Thoracic aorta (tissue), 2 donors: ENCODE measurements around the gene CHL1. TPM values are rescaled to one million over a fixed set of nuclear protein-coding genes. Genes with fewer than 3 reads are reported as not detected.

Experiments used
- ATAC-seq: fragments of 150-250 bp; one replicate; pipeline ENCODE4 v1.8.0; 2017; ENCODE audit warnings: low read depth; ENCODE audit not compliant: insufficient number of reproducible peaks, low FRiP score
- DNase-seq: peaks from one replicate; pipeline ENCODE4 v3.0.0-alpha.2; 2020; ENCODE audit warnings: low spot score
- H3K27ac ChIP-seq, 2 donors: fragments of 200-600 bp; sonication (generic); 1 replicate in 1 of 2; 2 replicates in 1 of 2; pipeline ENCODE4 v1.5.1; 2016; ENCODE audit warnings: mild to moderate bottlenecking in 2 of 2, moderate library complexity in 2 of 2
- H3K27me3 ChIP-seq: fragments of 200-600 bp; sonication (generic); replicated peaks from 2 replicates; pipeline ENCODE4 v1.6.0; 2016; ENCODE audit warnings: mild to moderate bottlenecking; ENCODE audit not compliant: insufficient read depth
- H3K36me3 ChIP-seq: fragments of 200-600 bp; sonication (generic); one replicate; pipeline ENCODE4 v1.5.1; 2016
- H3K4me1 ChIP-seq, 2 donors: fragments of 200-600 bp; sonication (generic); 1 replicate in 1 of 2; 2 replicates in 1 of 2; pipeline versions ENCODE4 v1.5.1 to v1.6.0; 2016; ENCODE audit warnings: low read depth in 2 of 2, mild to moderate bottlenecking in 1 of 2; ENCODE audit not compliant: control insufficient read depth in 1 of 2
- H3K4me3 ChIP-seq: fragments of 200-600 bp; sonication (generic); 2 replicates; pipeline ENCODE4 v1.5.1; 2016; ENCODE audit warnings: mild to moderate bottlenecking
- H3K9me3 ChIP-seq: fragments of 200-600 bp; sonication (generic); 2 replicates; pipeline ENCODE4 v1.5.1; 2016
- total RNA-seq, 2 donors: library from RNA; depleted of rRNA; stranded (reverse); fragments of >200 nt; gene quantifications; one replicate each; pipeline versions ENCODE4 v1.1.0 to v1.2.3, GENCODE V29; 2016
- TF ChIP-seq, protein P1 (sequence below): fragments of 200-600 bp; sonication (generic); IDR thresholded peaks from one replicate; pipeline ENCODE4 v1.5.1; 2019; ENCODE audit warnings: antibody characterized with exemption

Gene CHL1
- total RNA-seq, 2 donors from 2014 or later = 2.0 to 7.5 TPM

DNA sequence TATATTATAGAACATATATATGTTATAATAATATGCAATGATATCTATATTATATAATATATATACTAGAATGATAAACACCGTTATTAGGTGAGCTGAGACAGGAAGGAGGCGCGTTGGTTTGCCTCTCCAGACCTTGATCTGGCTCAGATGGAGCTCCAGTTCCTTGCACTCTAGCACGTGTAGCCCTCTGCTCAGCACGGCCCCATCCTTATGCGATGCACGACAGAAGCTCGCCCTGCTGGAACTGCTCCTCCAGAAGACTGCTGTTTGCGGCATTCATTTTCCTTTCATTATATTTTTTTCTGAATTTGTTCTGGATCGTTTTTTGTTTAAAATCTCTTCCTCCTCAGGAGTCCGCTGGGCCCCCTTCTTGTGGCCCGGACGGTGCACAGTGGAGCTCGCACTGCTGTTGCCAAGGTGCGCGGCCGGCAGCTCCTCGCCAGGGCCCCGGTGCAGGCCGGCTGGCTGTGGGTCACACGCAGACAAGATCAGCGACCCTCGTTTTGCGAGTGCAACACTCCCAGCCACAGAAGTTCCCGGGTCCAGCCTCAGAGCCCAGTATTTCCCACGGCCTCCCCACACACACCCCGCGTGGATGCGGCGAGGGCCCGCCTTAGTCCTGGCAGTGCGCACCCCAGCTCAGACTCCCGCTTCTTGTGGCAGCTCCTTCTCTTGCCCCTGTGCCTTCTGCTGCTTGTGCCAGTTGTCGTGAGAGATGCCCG is 112.2 kb downstream of the CHL1 start:
- DNase-seq = no peak

DNA sequence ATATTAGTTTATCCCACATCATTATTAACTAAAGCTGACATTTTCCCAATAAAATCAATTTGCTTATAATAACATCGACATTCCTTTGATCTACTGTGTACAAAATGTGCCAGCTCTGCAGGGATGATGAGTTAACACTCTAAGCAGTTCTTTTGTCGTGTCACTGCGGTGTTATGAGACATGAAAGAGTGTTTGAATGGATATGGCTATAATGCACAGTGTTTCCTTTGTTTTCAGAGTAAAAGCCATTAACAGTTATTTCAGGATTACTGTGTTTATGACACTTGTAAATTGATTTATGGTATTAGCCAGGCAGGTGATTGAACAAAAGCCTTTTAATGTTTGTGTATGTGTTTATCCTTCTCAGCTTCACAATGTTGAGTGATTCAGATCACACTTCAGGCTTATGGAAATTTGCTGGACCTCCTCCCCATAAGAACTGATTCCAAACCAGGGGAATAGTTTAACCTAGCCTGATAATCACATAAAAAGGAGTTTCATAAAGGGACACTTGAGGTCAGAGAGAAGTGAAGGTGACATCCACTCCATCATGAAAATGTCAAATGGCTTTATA is 115.7 kb downstream of the CHL1 start:
- Histone ChIP-seq H3K36me3 (no peaks in the 10 kb centered on the region), H3K27me3 (no peaks in the 10 kb centered on the region), H3K4me1 (no peaks in the 10 kb centered on the region), H3K4me3 (no peak overlapping the region), H3K9me3 (no peaks in the 10 kb centered on the region), H3K27ac (no peak overlapping the region)
- ATAC-seq (no peak), DNase-seq (no peak)
- TF ChIP-seq, protein P1, sequence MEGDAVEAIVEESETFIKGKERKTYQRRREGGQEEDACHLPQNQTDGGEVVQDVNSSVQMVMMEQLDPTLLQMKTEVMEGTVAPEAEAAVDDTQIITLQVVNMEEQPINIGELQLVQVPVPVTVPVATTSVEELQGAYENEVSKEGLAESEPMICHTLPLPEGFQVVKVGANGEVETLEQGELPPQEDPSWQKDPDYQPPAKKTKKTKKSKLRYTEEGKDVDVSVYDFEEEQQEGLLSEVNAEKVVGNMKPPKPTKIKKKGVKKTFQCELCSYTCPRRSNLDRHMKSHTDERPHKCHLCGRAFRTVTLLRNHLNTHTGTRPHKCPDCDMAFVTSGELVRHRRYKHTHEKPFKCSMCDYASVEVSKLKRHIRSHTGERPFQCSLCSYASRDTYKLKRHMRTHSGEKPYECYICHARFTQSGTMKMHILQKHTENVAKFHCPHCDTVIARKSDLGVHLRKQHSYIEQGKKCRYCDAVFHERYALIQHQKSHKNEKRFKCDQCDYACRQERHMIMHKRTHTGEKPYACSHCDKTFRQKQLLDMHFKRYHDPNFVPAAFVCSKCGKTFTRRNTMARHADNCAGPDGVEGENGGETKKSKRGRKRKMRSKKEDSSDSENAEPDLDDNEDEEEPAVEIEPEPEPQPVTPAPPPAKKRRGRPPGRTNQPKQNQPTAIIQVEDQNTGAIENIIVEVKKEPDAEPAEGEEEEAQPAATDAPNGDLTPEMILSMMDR = no peak

More for the DNA sequence above, 112.2 kb downstream of the CHL1 start:
- Histone ChIP-seq H3K36me3 (no peaks in the 10 kb centered on the region), H3K9me3 (no peaks in the 10 kb centered on the region), H3K4me1 (no peaks in the 10 kb centered on the region), H3K27ac (no peak overlapping the region), H3K4me3 (no peak overlapping the region), H3K27me3 (no peaks in the 10 kb centered on the region)
- ATAC-seq = no peak
- TF ChIP-seq, protein P1 = no peak

DNA sequence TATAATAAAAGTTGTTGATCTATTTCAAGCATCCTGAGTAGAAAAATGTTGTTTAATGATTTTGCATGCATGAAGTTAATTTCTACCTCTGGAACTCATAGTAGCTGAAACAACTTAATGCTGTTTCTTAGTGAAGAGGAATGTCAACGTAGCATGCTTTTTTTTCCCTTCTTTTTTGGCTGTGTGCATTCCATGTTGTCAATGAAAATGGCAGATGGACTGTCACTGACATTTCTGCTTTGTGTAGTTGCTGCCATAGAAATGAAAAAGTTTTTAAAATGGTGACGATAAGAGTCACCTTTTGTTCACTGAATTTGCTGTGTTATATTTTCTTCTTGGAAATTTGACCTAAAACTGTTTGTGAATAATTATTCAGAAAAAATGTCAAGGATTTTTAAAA is 116.3 kb downstream of the CHL1 start:
- Histone ChIP-seq H3K4me3 (no peak overlapping the region), H3K27me3 (no peaks in the 10 kb centered on the region), H3K36me3 (no peaks in the 10 kb centered on the region), H3K4me1 (no peaks in the 10 kb centered on the region), H3K9me3 (no peaks in the 10 kb centered on the region), H3K27ac (no peak overlapping the region)
- ATAC-seq (no peak), DNase-seq (no peak)
- TF ChIP-seq, protein P1 = no peak

DNA sequence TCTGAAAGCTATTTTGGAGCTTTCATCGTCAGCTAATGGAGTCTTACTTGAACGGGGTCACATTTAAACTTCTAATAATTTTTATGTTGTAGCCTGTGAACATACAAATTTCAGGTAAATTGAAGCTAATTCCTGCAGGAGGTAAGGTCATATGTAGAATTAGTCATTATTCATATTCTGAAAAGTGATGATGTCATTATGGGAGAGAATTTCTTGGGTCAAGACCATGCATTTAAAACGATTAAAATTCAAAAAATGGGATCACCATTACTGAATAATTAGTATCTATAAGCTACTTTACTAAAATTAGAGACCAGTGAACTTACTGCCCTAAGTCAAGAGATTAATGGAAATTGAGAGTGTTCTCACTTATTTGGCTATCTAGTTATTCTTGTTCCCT is 120.4 kb downstream of the CHL1 start:
- Histone ChIP-seq H3K27me3 (no peaks in the 10 kb centered on the region), H3K4me3 (no peak overlapping the region), H3K36me3 (no peaks in the 10 kb centered on the region), H3K27ac (no peak overlapping the region), H3K4me1 (no peaks in the 10 kb centered on the region), H3K9me3 (no peaks in the 10 kb centered on the region)
- no peak for DNase-seq
- TF ChIP-seq, protein P1 = no peak
- no peak for ATAC-seq

DNA sequence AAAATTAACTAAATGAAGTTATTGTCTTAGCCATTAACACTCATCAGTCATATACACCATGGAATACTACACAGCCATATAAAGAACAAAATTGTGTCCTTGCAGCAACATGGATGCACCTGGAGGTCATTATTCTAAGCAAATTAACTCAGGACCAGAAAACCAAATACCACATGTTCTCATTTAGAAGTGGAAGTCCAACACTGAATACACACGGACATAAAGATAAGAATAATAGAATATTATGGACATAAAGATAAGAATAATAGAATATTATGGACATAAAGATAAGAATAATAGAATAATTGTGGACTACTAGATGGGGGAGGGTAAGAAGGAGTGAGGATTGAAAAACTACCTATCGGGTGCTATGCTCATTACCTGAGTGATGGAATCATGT is 122.3 kb downstream of the CHL1 start:
- no peaks in the 10 kb centered on the region for H3K36me3 ChIP-seq
- TF ChIP-seq, protein P1 = no peak
- H3K4me3 ChIP-seq = no peak overlapping the region
- ATAC-seq (no peak), DNase-seq (no peak)
- H3K27me3 ChIP-seq = no peaks in the 10 kb centered on the region
- no peaks in the 10 kb centered on the region for H3K4me1 ChIP-seq
- H3K27ac ChIP-seq = no peak overlapping the region
- H3K9me3 ChIP-seq = no peaks in the 10 kb centered on the region
